WERI-Rb-1 (cell line): ENCODE measurements around the gene FIBIN.
"Not testable (repeated sequence)": the region's sequence is repeated elsewhere in the genome, so short reads cannot be mapped to it uniquely, and the experiment has no call there.

ENCODE experiments used
- DNase-seq: peaks from one replicate; pipeline ENCODE4 v3.0.0-alpha.2; 2020
- H3K27ac ChIP-seq: fragments of 250-450 bp; sonication (Bioruptor Pico); 2 replicates; pipeline ENCODE4 v1.5.1; 2020; ENCODE audit warnings: mild to moderate bottlenecking, moderate library complexity
- H3K27me3 ChIP-seq: fragments of 250-450 bp; sonication (Bioruptor Pico); 2 replicates; pipeline ENCODE4 v1.5.1; 2021; ENCODE audit warnings: mild to moderate bottlenecking, low read depth, moderate library complexity; ENCODE audit not compliant: insufficient read depth, severe bottlenecking
- H3K36me3 ChIP-seq: fragments of 250-450 bp; sonication (Bioruptor Pico); 2 replicates; pipeline ENCODE4 v1.5.1; 2020; ENCODE audit warnings: mild to moderate bottlenecking, moderate library complexity
- H3K4me3 ChIP-seq: 2 replicates; pipeline ENCODE4 v1.5.1; 2011; ENCODE audit warnings: low read depth, mild to moderate bottlenecking, control low read depth, low read length
- H3K9me3 ChIP-seq: fragments of 250-450 bp; sonication (Bioruptor Pico); 2 replicates; pipeline ENCODE4 v1.5.1; 2021; ENCODE audit warnings: mild to moderate bottlenecking, moderate library complexity; ENCODE audit not compliant: severe bottlenecking
- TF ChIP-seq, protein P1 (sequence below): IDR thresholded peaks from 2 replicates; pipeline ENCODE4 v1.5.1; 2011; ENCODE audit warnings: low read depth, mild to moderate bottlenecking, control low read depth, inconsistent platforms, low read length

FIBIN gene

GRCh38 chr11:26958005-26958701 is 35.8 kb upstream of the FIBIN start:
- peaks cover 4% of the 10 kb centered on the region for H3K27me3 ChIP-seq
- no peak overlapping the region for H3K4me3 ChIP-seq
- DNase-seq, result no peak
- H3K9me3 ChIP-seq, result no peaks in the 10 kb centered on the region
- no peak overlapping the region for H3K27ac ChIP-seq
- H3K36me3 ChIP-seq, result no peaks in the 10 kb centered on the region
- TF ChIP-seq, protein P1, sequence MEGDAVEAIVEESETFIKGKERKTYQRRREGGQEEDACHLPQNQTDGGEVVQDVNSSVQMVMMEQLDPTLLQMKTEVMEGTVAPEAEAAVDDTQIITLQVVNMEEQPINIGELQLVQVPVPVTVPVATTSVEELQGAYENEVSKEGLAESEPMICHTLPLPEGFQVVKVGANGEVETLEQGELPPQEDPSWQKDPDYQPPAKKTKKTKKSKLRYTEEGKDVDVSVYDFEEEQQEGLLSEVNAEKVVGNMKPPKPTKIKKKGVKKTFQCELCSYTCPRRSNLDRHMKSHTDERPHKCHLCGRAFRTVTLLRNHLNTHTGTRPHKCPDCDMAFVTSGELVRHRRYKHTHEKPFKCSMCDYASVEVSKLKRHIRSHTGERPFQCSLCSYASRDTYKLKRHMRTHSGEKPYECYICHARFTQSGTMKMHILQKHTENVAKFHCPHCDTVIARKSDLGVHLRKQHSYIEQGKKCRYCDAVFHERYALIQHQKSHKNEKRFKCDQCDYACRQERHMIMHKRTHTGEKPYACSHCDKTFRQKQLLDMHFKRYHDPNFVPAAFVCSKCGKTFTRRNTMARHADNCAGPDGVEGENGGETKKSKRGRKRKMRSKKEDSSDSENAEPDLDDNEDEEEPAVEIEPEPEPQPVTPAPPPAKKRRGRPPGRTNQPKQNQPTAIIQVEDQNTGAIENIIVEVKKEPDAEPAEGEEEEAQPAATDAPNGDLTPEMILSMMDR, result no peak

GRCh38 chr11:26958702-26959049 is 35.2 kb upstream of the FIBIN start:
- DNase-seq, result no peak
- H3K27me3 ChIP-seq, result peaks cover 4% of the 10 kb centered on the region
- H3K4me3 ChIP-seq, result no peak overlapping the region
- H3K36me3 ChIP-seq, result no peaks in the 10 kb centered on the region
- H3K9me3 ChIP-seq, result no peaks in the 10 kb centered on the region
- H3K27ac ChIP-seq, result no peak overlapping the region
- TF ChIP-seq, protein P1, result no peak

DNA sequence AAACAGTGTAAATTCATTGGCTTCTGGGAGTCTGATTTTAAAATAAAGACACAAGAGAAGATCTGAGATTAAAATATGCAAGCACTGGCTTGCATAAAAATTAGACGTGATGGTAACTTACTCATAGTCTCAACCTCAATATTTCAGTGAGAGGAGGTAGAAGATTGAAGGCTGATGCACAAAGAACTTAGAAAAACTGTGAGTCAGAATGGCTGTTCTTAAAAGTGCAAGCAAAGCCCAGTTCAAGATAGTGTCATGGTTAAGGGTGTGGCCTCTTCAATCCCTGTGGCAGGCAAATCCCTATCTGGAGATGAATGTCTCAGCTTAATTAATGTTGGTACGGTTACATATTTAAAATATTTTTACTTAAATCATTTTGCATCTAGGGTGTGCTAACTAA is 33.6 kb upstream of the FIBIN start:
- DNase-seq, result no peak
- H3K4me3 ChIP-seq, result no peak overlapping the region
- H3K27me3 ChIP-seq, result peaks cover 9% of the 10 kb centered on the region
- no peaks in the 10 kb centered on the region for H3K36me3 ChIP-seq
- TF ChIP-seq, protein P1, result no peak
- no peaks in the 10 kb centered on the region for H3K9me3 ChIP-seq
- no peak overlapping the region for H3K27ac ChIP-seq

- Histone ChIP-seq H3K27me3 (peaks cover 5% of the 10 kb centered on the region), H3K27ac (no peak overlapping the region), H3K36me3 (no peaks in the 10 kb centered on the region), H3K9me3 (no peaks in the 10 kb centered on the region), H3K4me3 (no peak overlapping the region)
- DNase-seq, result no peak
- TF ChIP-seq, protein P1, result no peak
Measured at GRCh38 chr11:26963764-26964163, 30.1 kb upstream of the FIBIN start.

- TF ChIP-seq, protein P1, result no peak
- Histone ChIP-seq H3K27me3 (peaks cover 5% of the 10 kb centered on the region), H3K9me3 (no peaks in the 10 kb centered on the region), H3K27ac (no peak overlapping the region), H3K36me3 (no peaks in the 10 kb centered on the region), H3K4me3 (no peak overlapping the region)
- no peak for DNase-seq
Measured at GRCh38 chr11:26964339-26964738, 29.6 kb upstream of the FIBIN start.

GRCh38 chr11:26964847-26965485 is 28.9 kb upstream of the FIBIN start:
- not testable (repeated sequence) for H3K27me3 ChIP-seq, H3K27ac ChIP-seq, H3K9me3 ChIP-seq, H3K4me3 ChIP-seq, DNase-seq, H3K36me3 ChIP-seq
